HG03571 (cell line): Measurements from ENCODE around the gene TSC1.
"Not testable (repeated sequence)": the region's sequence is repeated elsewhere in the genome, so short reads cannot be mapped to it uniquely, and the experiment has no call there.

ENCODE experiments used
- ATAC-seq: cut with Tn5 transposase; IDR thresholded peaks from one replicate; pipeline ENCODE4 v1.9.1; 2021; ENCODE audit not compliant: unreplicated experiment

Gene TSC1

GRCh38 chr9:132944294-132945185 lies at the start of gene TSC1:
TSC1 (minus strand) TSS chr9:132944616; CDS start chr9:132928872, 15,744 bp downstream.
- ATAC-seq: peak; percentile 49

GRCh38 chr9:132993511-132993939 lies 49.1 kb upstream of the TSC1 start:
- ATAC-seq: no peak

GRCh38 chr9:132991351-132992300 lies 47.2 kb upstream of the TSC1 start:
- no peak for ATAC-seq

- no peak for ATAC-seq
These were observed 46.4 kb upstream of the TSC1 start for GRCh38 chr9:132990781-132991180.

- not testable (repeated sequence) for ATAC-seq
These were observed 45.7 kb upstream of the TSC1 start for GRCh38 chr9:132989998-132990557.

- no peak for ATAC-seq
These were observed 45.1 kb upstream of the TSC1 start for GRCh38 chr9:132989414-132989996.

- ATAC-seq: no peak
These were observed 44.5 kb upstream of the TSC1 start for GRCh38 chr9:132989014-132989310.

- no peak for ATAC-seq
These were observed 44.0 kb upstream of the TSC1 start for GRCh38 chr9:132988244-132989013.

GRCh38 chr9:132986640-132987620 lies 42.5 kb upstream of the TSC1 start:
- ATAC-seq: no peak

- no peak for ATAC-seq
These were observed 41.7 kb upstream of the TSC1 start for GRCh38 chr9:132986114-132986513.

- no peak for ATAC-seq
These were observed 41.1 kb upstream of the TSC1 start for GRCh38 chr9:132985489-132985888.

- ATAC-seq: no peak
These were observed 40.6 kb upstream of the TSC1 start for GRCh38 chr9:132985071-132985350.

GRCh38 chr9:132984202-132985070 lies 40.0 kb upstream of the TSC1 start:
- no peak for ATAC-seq

GRCh38 chr9:132983491-132984201 lies 39.2 kb upstream of the TSC1 start:
- ATAC-seq: no peak

- ATAC-seq: peak; percentile 63
These were observed 38.0 kb upstream of the TSC1 start for GRCh38 chr9:132982458-132982857.

- ATAC-seq: no peak
These were observed 35.7 kb upstream of the TSC1 start for GRCh38 chr9:132980157-132980556.

- ATAC-seq: no peak
These were observed 34.2 kb upstream of the TSC1 start, which contains the start of gene GFI1B for GRCh38 chr9:132978451-132979131. GFI1B (plus strand) TSS chr9:132978694; CDS start chr9:132986679, 7,985 bp downstream.
